Colonic mucosa (tissue), 4 donors: Measurements from ENCODE around the gene NOL4L. TPM values are rescaled to one million over a fixed set of nuclear protein-coding genes. Genes with fewer than 3 reads are reported as not detected.

Experiments used
- DNase-seq: peaks from one replicate; pipeline ENCODE4 v3.0.0-alpha.2; 2020
- H3K27ac ChIP-seq: fragments of 200-600 bp; one replicate; pipeline ENCODE4 v1.8.0; 2021
- H3K27me3 ChIP-seq: fragments of 200-600 bp; one replicate; pipeline ENCODE4 v1.8.0; 2021
- H3K36me3 ChIP-seq: fragments of 200-600 bp; one replicate; pipeline ENCODE4 v1.8.0; 2021
- H3K4me1 ChIP-seq: fragments of 200-600 bp; one replicate; pipeline ENCODE4 v1.8.0; 2021; ENCODE audit warnings: mild to moderate bottlenecking
- H3K4me3 ChIP-seq: fragments of 200-600 bp; one replicate; pipeline ENCODE4 v1.8.0; 2021
- H3K9ac ChIP-seq, 2 donors: one replicate each; pipeline ENCODE4 v1.7.0; 2013; ENCODE audit warnings: control low read depth in 2 of 2, low read depth in 2 of 2, low read length in 2 of 2
- H3K9me3 ChIP-seq: fragments of 200-600 bp; one replicate; pipeline ENCODE4 v1.8.0; 2021
- CTCF ChIP-seq: fragments of 200-600 bp; IDR thresholded peaks from one replicate; pipeline ENCODE4 v1.8.0; 2022; ENCODE audit warnings: antibody characterized with exemption, mild to moderate bottlenecking
- intact Hi-C: fragments of 100-400 bp; cut with DNase I; formaldehyde crosslinking; loops from one replicate; pipeline ENCODE4 v1.14.1; 2022
- total RNA-seq, 2 donors: library from RNA; stranded (reverse); fragmentation: NEBNext Ultra II Directional in 1 of 2; extraction: Animal tissue kit (Norgen Biotek cat#: 25700) in 1 of 2; gene quantifications; one replicate each; pipeline ENCODE4 v1.2.1, GENCODE V29; 2021
- donor health status: healthy.
- donor health status: DM: no; HTN: no; CAD: no.
- donor health status: DM: no; HTN: no; CAD: no.

The NOL4L gene
- total RNA-seq, 2 donors from 2014 or later = 54.2 to 58.0 TPM

- no peaks in the 10 kb centered on the region for H3K27me3 ChIP-seq
- H3K27ac ChIP-seq = no peak overlapping the region
- peaks cover 8% of the 10 kb centered on the region for H3K36me3 ChIP-seq
- intact Hi-C loops = no loop called here
- H3K4me3 ChIP-seq = no peak overlapping the region
- H3K9me3 ChIP-seq = no peaks in the 10 kb centered on the region
- H3K4me1 ChIP-seq = peaks cover 6% of the 10 kb centered on the region
- H3K9ac ChIP-seq = no peak overlapping the region
- TF ChIP-seq CTCF = no peak
- DNase-seq = no peak
These were observed 130.7 kb downstream of the NOL4L start for GRCh38 chr20:32454164-32455145.

GRCh38 chr20:32453467-32454163 lies 131.5 kb downstream of the NOL4L start:
- Histone ChIP-seq H3K4me3 (no peak overlapping the region), H3K9ac (no peak overlapping the region), H3K4me1 (peaks cover 6% of the 10 kb centered on the region), H3K36me3 (peaks cover 8% of the 10 kb centered on the region), H3K27ac (no peak overlapping the region), H3K27me3 (no peaks in the 10 kb centered on the region), H3K9me3 (no peaks in the 10 kb centered on the region)
- intact Hi-C loops = no loop called here
- TF ChIP-seq CTCF = no peak
- no peak for DNase-seq

GRCh38 chr20:32452776-32453466 lies 132.2 kb downstream of the NOL4L start:
- Histone ChIP-seq H3K9ac (no peak overlapping the region), H3K4me1 (peaks cover 4% of the 10 kb centered on the region), H3K9me3 (no peaks in the 10 kb centered on the region), H3K27me3 (no peaks in the 10 kb centered on the region), H3K4me3 (no peak overlapping the region), H3K36me3 (peaks cover 8% of the 10 kb centered on the region), H3K27ac (no peak overlapping the region)
- no peak for TF ChIP-seq CTCF
- DNase-seq = no peak
- intact Hi-C loops = no loop called here

- H3K27ac ChIP-seq = no peak overlapping the region
- no peak overlapping the region for H3K9ac ChIP-seq
- no peak for TF ChIP-seq CTCF
- DNase-seq = no peak
- peaks cover 9% of the 10 kb centered on the region for H3K36me3 ChIP-seq
- intact Hi-C loops = no loop called here
- H3K4me1 ChIP-seq = no peaks in the 10 kb centered on the region
- no peak overlapping the region for H3K4me3 ChIP-seq
- H3K27me3 ChIP-seq = no peaks in the 10 kb centered on the region
- no peaks in the 10 kb centered on the region for H3K9me3 ChIP-seq
These were observed 133.3 kb downstream of the NOL4L start for GRCh38 chr20:32451682-32452461.

- intact Hi-C loops = no loop called here
- Histone ChIP-seq H3K9me3 (no peaks in the 10 kb centered on the region), H3K36me3 (peaks cover 14% of the 10 kb centered on the region), H3K9ac (no peak overlapping the region), H3K27ac (no peak overlapping the region), H3K4me3 (no peak overlapping the region), H3K27me3 (no peaks in the 10 kb centered on the region), H3K4me1 (no peaks in the 10 kb centered on the region)
- no peak for TF ChIP-seq CTCF
- DNase-seq = no peak
These were observed 133.8 kb downstream of the NOL4L start for GRCh38 chr20:32451340-32451681.
